Liver (tissue), 9 donors: ENCODE results near the gene HLA-A. TPM values are rescaled to one million over a fixed set of nuclear protein-coding genes. Genes with fewer than 3 reads are reported as not detected.

Experiments
- DNase-seq: peaks from one replicate; pipeline ENCODE4 v3.0.0-alpha.2; 2017; ENCODE audit warnings: low spot score
- H3K27ac ChIP-seq, 2 donors: one replicate each; pipeline ENCODE4 v1.7.0; 2013; ENCODE audit warnings: inconsistent platforms in 2 of 2, low read length in 2 of 2, control low read depth in 1 of 2, low read depth in 1 of 2, mild to moderate bottlenecking in 1 of 2
- H3K27me3 ChIP-seq, 4 donors: one replicate each; pipeline versions ENCODE4 v1.6.1 to v1.7.0; 2013; ENCODE audit warnings: low read length in 3 of 4, inconsistent platforms in 1 of 4, mild to moderate bottlenecking in 1 of 4, moderate library complexity in 1 of 4; ENCODE audit not compliant: control insufficient read depth in 4 of 4, insufficient read depth in 4 of 4
- H3K36me3 ChIP-seq, 4 donors: one replicate each; pipeline versions ENCODE4 v1.6.1 to v1.7.0; 2013; ENCODE audit warnings: low read length in 3 of 4, mild to moderate bottlenecking in 3 of 4, low read depth in 1 of 4, moderate library complexity in 1 of 4; ENCODE audit not compliant: control insufficient read depth in 4 of 4, insufficient read depth in 3 of 4
- H3K4me1 ChIP-seq, 4 donors: one replicate each; pipeline versions ENCODE4 v1.6.1 to v1.7.0; 2013; ENCODE audit warnings: low read length in 3 of 4, mild to moderate bottlenecking in 3 of 4, moderate library complexity in 1 of 4; ENCODE audit not compliant: control insufficient read depth in 4 of 4, insufficient read depth in 4 of 4
- H3K4me3 ChIP-seq, 3 donors: one replicate each; pipeline versions ENCODE4 v1.6.1 to v1.7.0; 2013; ENCODE audit warnings: low read length in 3 of 3, control low read depth in 1 of 3, low read depth in 1 of 3, mild to moderate bottlenecking in 1 of 3
- H3K9ac ChIP-seq, 2 donors: one replicate each; pipeline ENCODE4 v1.7.0; 2013; ENCODE audit warnings: low read length in 2 of 2, mild to moderate bottlenecking in 2 of 2, moderate library complexity in 2 of 2, control low read depth in 1 of 2, low read depth in 1 of 2
- H3K9me3 ChIP-seq, 4 donors: one replicate each; pipeline versions ENCODE4 v1.6.1 to v1.7.0; 2013; ENCODE audit warnings: low read length in 3 of 4; ENCODE audit not compliant: control insufficient read depth in 4 of 4
- EGR1 ChIP-seq, 2 donors: IDR thresholded peaks; 2 replicates each; pipeline ENCODE4 v1.6.1; 2016 to 2018; ENCODE audit warnings: antibody characterized with exemption in 2 of 2, low read depth in 2 of 2
- FOXA2 ChIP-seq: IDR thresholded peaks from 2 replicates; pipeline ENCODE4 v1.6.1; 2016; ENCODE audit warnings: antibody characterized with exemption
- GABPA ChIP-seq, 2 donors: IDR thresholded peaks in 1 of 2; conservative IDR thresholded peaks in 1 of 2; 2 replicates each; pipeline ENCODE4 v1.6.1; 2016; ENCODE audit warnings: antibody characterized with exemption in 2 of 2, mild to moderate bottlenecking in 1 of 2, moderate library complexity in 1 of 2
- HNF4A ChIP-seq, 2 donors: conservative IDR thresholded peaks; 2 replicates each; pipeline ENCODE4 v1.6.1; 2016; ENCODE audit warnings: antibody characterized with exemption in 2 of 2, mild to moderate bottlenecking in 2 of 2
- JUND ChIP-seq, 2 donors: IDR thresholded peaks; 2 replicates each; pipeline ENCODE4 v1.6.1; 2016; ENCODE audit warnings: antibody characterized with exemption in 2 of 2
- MAX ChIP-seq: IDR thresholded peaks from 2 replicates; pipeline ENCODE4 v1.6.1; 2016; ENCODE audit warnings: antibody characterized with exemption
- NR2F2 ChIP-seq: IDR thresholded peaks from 2 replicates; pipeline ENCODE4 v1.6.1; 2016; ENCODE audit warnings: antibody characterized with exemption
- RXRA ChIP-seq, 2 donors: IDR thresholded peaks; 2 replicates each; pipeline ENCODE4 v1.6.1; 2017 to 2018; ENCODE audit warnings: antibody characterized with exemption in 2 of 2, mild to moderate bottlenecking in 1 of 2
- SP1 ChIP-seq: IDR thresholded peaks from 2 replicates; pipeline ENCODE4 v1.6.1; 2018; ENCODE audit warnings: antibody characterized with exemption, mild to moderate bottlenecking
- TAF1 ChIP-seq: conservative IDR thresholded peaks from 2 replicates; pipeline ENCODE4 v1.6.1; 2016; ENCODE audit warnings: antibody characterized with exemption, mild to moderate bottlenecking
- ZBTB33 ChIP-seq: IDR thresholded peaks from 2 replicates; pipeline ENCODE4 v1.6.1; 2016; ENCODE audit warnings: antibody characterized with exemption
- WGBS: extraction: QIAGEN DNeasy Blood & Tissue Kit; methylation state at CpG from one replicate; pipeline ENCODE4 v1.1.7; 2013; 5-methylcytosine and 5-hydroxymethylcytosine counted together
- polyA plus RNA-seq, 2 donors: library from polyadenylated mRNA; stranded (reverse) in 1 of 2; unstranded in 1 of 2; fragments of 200-250 nt in 1 of 2; fragments of >200 nt in 1 of 2; fragmentation: Nextera tagmentation in 1 of 2; extraction: Ambion mirVana in 1 of 2; gene quantifications; one replicate each; pipeline versions ENCODE4 v1.2.1 to v1.2.3, GENCODE V29; 2013 to 2015
- total RNA-seq, 2 donors: library from RNA; depleted of rRNA; stranded (reverse); fragments of >200 nt; gene quantifications; one replicate each; pipeline ENCODE4 v1.2.3, GENCODE V29; 2014
- TF ChIP-seq, protein P1 (sequence below): IDR thresholded peaks from 2 replicates; pipeline ENCODE4 v1.6.1; 2016; ENCODE audit warnings: antibody characterized with exemption, mild to moderate bottlenecking
- donor health status: healthy.
- donor health status: healthy.
- donor health status: healthy.
- donor health status: healthy.
- donor health status: healthy.

Gene HLA-A
- total and polyA plus RNA-seq, 4 donors: 145 to 321 (median 223) TPM

- TF ChIP-seq FOXA2 (no peak), SP1 (peak; percentile 54), EGR1 (IDR thresholded peaks at IDR 0.05; ENCODE audit: low read depth in 2 of 2) (no peak), HNF4A (conservative IDR thresholded peaks at IDR 0.05) (peak in 1 of 2 donors; percentile 52)
These were observed 23.7 kb downstream of the HLA-A start (continued) for GRCh38 chr6:29965873-29966601.

GRCh38 chr6:29967379-29968010 is 25.2 kb downstream of the HLA-A start:
- WGBS: 24% methylated on average over 4 of the region's 4 CpGs
- H3K9ac ChIP-seq: no peak overlapping the region

More at GRCh38 chr6:29967379-29968010, 25.2 kb downstream of the HLA-A start:
- Histone ChIP-seq H3K9me3 (no peaks in the 10 kb centered on the region), H3K4me1 (peaks cover 3 to 37% (median 33%) of the 10 kb centered on the region in 4 donors), H3K36me3 (no peaks in the 10 kb centered on the region), H3K27me3 (no peaks in the 10 kb centered on the region), H3K4me3 (no peak overlapping the region), H3K27ac (peak overlapping the region in 1 of 2 donors; percentile 96)
- TF ChIP-seq, protein P1, sequence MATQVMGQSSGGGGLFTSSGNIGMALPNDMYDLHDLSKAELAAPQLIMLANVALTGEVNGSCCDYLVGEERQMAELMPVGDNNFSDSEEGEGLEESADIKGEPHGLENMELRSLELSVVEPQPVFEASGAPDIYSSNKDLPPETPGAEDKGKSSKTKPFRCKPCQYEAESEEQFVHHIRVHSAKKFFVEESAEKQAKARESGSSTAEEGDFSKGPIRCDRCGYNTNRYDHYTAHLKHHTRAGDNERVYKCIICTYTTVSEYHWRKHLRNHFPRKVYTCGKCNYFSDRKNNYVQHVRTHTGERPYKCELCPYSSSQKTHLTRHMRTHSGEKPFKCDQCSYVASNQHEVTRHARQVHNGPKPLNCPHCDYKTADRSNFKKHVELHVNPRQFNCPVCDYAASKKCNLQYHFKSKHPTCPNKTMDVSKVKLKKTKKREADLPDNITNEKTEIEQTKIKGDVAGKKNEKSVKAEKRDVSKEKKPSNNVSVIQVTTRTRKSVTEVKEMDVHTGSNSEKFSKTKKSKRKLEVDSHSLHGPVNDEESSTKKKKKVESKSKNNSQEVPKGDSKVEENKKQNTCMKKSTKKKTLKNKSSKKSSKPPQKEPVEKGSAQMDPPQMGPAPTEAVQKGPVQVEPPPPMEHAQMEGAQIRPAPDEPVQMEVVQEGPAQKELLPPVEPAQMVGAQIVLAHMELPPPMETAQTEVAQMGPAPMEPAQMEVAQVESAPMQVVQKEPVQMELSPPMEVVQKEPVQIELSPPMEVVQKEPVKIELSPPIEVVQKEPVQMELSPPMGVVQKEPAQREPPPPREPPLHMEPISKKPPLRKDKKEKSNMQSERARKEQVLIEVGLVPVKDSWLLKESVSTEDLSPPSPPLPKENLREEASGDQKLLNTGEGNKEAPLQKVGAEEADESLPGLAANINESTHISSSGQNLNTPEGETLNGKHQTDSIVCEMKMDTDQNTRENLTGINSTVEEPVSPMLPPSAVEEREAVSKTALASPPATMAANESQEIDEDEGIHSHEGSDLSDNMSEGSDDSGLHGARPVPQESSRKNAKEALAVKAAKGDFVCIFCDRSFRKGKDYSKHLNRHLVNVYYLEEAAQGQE: no peak
- TF ChIP-seq JUND (IDR thresholded peaks at IDR 0.05) (peak in 1 of 2 donors; percentile 41), TAF1 (no peak), RXRA (IDR thresholded peaks at IDR 0.05) (peak in 1 of 2 donors; percentile 77), MAX (no peak), FOXA2 (no peak), NR2F2 (peak; percentile 41), EGR1 (IDR thresholded peaks at IDR 0.05; ENCODE audit: low read depth in 2 of 2) (no peak), HNF4A (conservative IDR thresholded peaks at IDR 0.05) (peak; percentile 32 to 67), GABPA (IDR thresholded peaks at IDR 0.05 in 1 of 2, conservative IDR thresholded peaks at IDR 0.05 in 1 of 2) (peak in 1 of 2 donors; percentile 15), ZBTB33 (no peak)
- DNase-seq: peak; percentile 65
